ACC112 (cell line): ENCODE data around the gene NAV2.
"Not testable (repeated sequence)": the region's sequence is repeated elsewhere in the genome, so short reads cannot be mapped to it uniquely, and the experiment has no call there.

Experiments
- H2AFZ ChIP-seq: fragments of 200-600 bp; sonication (generic); one replicate; pipeline ENCODE4 v1.6.0; 2017; ENCODE audit warnings: antibody characterized with exemption, low read length; ENCODE audit not compliant: unreplicated experiment
- H3K27ac ChIP-seq: fragments of 200-600 bp; sonication (generic); 2 replicates; pipeline ENCODE4 v1.5.1; 2014; ENCODE audit warnings: low read depth, mild to moderate bottlenecking, antibody characterized with exemption, low read length, moderate library complexity
- H3K27me3 ChIP-seq: fragments of 200-600 bp; sonication (generic); 2 replicates; pipeline ENCODE4 v1.6.1; 2014; ENCODE audit warnings: mild to moderate bottlenecking, antibody characterized with exemption, low read length, moderate library complexity, mixed read lengths; ENCODE audit not compliant: insufficient read depth
- H3K36me3 ChIP-seq: fragments of 200-600 bp; sonication (generic); 2 replicates; pipeline ENCODE4 v1.6.1; 2016; ENCODE audit warnings: mild to moderate bottlenecking, antibody characterized with exemption, low read length, moderate library complexity, mixed read lengths; ENCODE audit not compliant: insufficient read depth
- H3K4me1 ChIP-seq: fragments of 200-600 bp; sonication (generic); one replicate; pipeline ENCODE4 v1.6.1; 2016; ENCODE audit warnings: low read length, mixed read lengths; ENCODE audit not compliant: insufficient read depth, unreplicated experiment, control insufficient read depth
- H3K4me3 ChIP-seq: fragments of 200-600 bp; sonication (generic); 2 replicates; pipeline ENCODE4 v1.5.1; 2014; ENCODE audit warnings: mild to moderate bottlenecking, low read depth, low read length
- H3K79me2 ChIP-seq: fragments of 200-600 bp; sonication (generic); one replicate; pipeline ENCODE4 v1.6.0; 2016; ENCODE audit warnings: low read length; ENCODE audit not compliant: control insufficient read depth, unreplicated experiment, insufficient read depth

NAV2 gene

DNA sequence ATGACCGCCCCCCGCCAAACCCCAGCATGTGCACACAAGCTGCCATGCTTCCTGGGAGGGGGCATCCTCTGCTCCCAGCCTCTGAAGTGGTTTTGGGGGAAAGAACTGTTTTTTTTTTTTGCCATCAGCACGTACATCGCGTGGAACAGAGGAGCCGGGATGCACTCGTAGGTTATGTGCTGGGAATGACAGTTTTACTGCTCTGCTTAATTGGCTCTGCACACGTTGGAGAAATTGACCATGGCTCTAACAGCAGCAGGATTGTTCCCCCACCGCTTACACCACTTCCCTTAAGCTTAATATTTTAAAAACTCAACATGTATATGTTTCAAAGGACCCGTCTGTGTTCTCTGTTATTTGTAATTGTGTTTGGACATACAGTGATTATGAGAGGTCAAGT, 175.2 kb downstream of the NAV2 start:
- Histone ChIP-seq H3K27ac (no peak overlapping the region), H3K27me3 (no peaks in the 10 kb centered on the region), H3K79me2 (peaks cover 13% of the 10 kb centered on the region), H3K36me3 (peaks cover 51% of the 10 kb centered on the region), H2AFZ (no peak overlapping the region), H3K4me1 (peaks cover 33% of the 10 kb centered on the region), H3K4me3 (no peak overlapping the region)

- Histone ChIP-seq H2AFZ (no peak overlapping the region), H3K27me3 (no peaks in the 10 kb centered on the region), H3K4me1 (peaks cover 33% of the 10 kb centered on the region), H3K4me3 (no peak overlapping the region), H3K79me2 (peaks cover 13% of the 10 kb centered on the region), H3K36me3 (peaks cover 48% of the 10 kb centered on the region), H3K27ac (peak overlapping the region; percentile 38)
These were observed 176.9 kb downstream of the NAV2 start for GRCh38 chr11:19889531-19889930.

DNA sequence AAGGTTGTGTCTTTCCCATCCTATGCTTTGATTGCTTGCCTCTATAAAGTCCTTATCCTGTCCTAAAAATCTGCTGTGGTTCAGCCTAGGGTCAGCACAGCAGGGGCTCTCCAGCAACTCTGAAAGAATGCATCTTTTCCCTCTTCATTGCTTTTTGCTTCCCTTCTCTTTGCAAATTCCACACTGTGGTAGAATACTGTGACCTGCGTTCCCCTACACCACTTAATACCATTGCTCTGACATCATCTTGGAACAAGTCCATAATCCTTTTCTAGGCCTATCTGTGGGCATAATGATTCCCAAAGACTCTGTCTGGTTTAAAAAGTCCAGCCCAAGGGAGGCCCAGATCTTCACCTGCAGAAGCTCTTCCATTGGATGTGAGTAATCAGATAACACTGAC, 177.7 kb downstream of the NAV2 start:
- H3K27ac ChIP-seq: peak overlapping the region; percentile 38; the same call in 1 of the 2 replicates
- H3K4me1 ChIP-seq: peaks cover 33% of the 10 kb centered on the region
- H3K79me2 ChIP-seq: peaks cover 13% of the 10 kb centered on the region
- no peak overlapping the region for H2AFZ ChIP-seq
- no peaks in the 10 kb centered on the region for H3K27me3 ChIP-seq
- H3K4me3 ChIP-seq: no peak overlapping the region
- peaks cover 44% of the 10 kb centered on the region for H3K36me3 ChIP-seq

GRCh38 chr11:19891022-19891421, 178.4 kb downstream of the NAV2 start:
- Histone ChIP-seq H3K4me3 (no peak overlapping the region), H3K4me1 (peaks cover 33% of the 10 kb centered on the region), H3K36me3 (peaks cover 49% of the 10 kb centered on the region), H2AFZ (no peak overlapping the region), H3K27me3 (no peaks in the 10 kb centered on the region), H3K79me2 (peaks cover 13% of the 10 kb centered on the region), H3K27ac (peak overlapping the region; percentile 29)

DNA sequence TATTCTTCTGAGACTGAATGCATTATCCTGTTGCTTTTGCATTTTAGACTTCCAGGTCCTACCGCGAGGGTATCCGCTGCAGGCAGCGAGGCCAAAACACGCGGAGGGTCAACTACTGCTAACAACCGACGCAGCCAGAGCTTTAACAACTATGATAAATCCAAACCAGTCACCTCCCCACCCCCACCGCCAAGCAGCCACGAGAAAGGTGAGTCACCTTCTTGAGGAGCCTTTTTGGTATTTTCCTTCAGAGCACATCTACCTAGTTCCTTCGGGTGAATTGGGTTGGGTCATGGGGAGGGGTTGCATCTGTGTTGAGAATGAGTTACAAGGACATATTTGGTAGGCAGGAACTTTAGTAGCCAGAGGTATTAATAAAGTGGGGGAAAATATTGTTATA, 179.8 kb downstream of the NAV2 start:
- peaks cover 54% of the 10 kb centered on the region for H3K36me3 ChIP-seq
- no peak overlapping the region for H3K4me3 ChIP-seq
- no peak overlapping the region for H2AFZ ChIP-seq
- peaks cover 33% of the 10 kb centered on the region for H3K4me1 ChIP-seq
- no peak overlapping the region for H3K27ac ChIP-seq
- H3K27me3 ChIP-seq: no peaks in the 10 kb centered on the region
- peaks cover 11% of the 10 kb centered on the region for H3K79me2 ChIP-seq

- no peak overlapping the region for H3K4me3 ChIP-seq
These were observed 180.2 kb downstream of the NAV2 start for GRCh38 chr11:19892876-19893275.

GRCh38 chr11:19894404-19894803, 181.8 kb downstream of the NAV2 start:
- Histone ChIP-seq H3K27me3 (no peaks in the 10 kb centered on the region), H3K36me3 (peaks cover 65% of the 10 kb centered on the region), H2AFZ (no peak overlapping the region), H3K27ac (no peak overlapping the region), H3K4me1 (peaks cover 22% of the 10 kb centered on the region), H3K79me2 (peaks cover 11% of the 10 kb centered on the region), H3K4me3 (no peak overlapping the region)

More at GRCh38 chr11:19892876-19893275, 180.2 kb downstream of the NAV2 start:
- peaks cover 33% of the 10 kb centered on the region for H3K4me1 ChIP-seq
- H3K36me3 ChIP-seq: peaks cover 56% of the 10 kb centered on the region
- H3K27ac ChIP-seq: no peak overlapping the region
- no peaks in the 10 kb centered on the region for H3K27me3 ChIP-seq
- no peak overlapping the region for H2AFZ ChIP-seq
- peaks cover 11% of the 10 kb centered on the region for H3K79me2 ChIP-seq

DNA sequence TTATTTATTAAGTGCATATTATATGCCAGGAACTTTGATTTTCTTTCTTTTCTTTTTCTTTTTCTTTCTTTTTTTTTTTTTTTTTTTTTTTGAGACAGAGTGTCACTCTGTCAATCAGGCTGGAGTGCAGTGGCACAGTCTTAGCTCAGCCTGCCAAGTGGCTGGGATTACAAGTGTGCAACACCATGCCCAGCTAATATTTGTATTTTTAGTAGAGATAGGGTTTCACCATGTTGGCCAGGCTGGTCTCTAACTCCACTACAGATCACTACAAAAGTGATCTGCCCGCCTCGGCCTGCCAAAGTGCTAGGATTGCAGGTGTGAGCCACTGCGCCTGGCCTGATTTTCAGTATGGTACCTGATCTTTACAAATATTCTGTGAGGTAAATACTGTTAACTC, 182.4 kb downstream of the NAV2 start:
- H3K36me3 ChIP-seq: peaks cover 69% of the 10 kb centered on the region
- H3K79me2 ChIP-seq: peaks cover 12% of the 10 kb centered on the region
- H3K27me3 ChIP-seq, H3K4me3 ChIP-seq, H2AFZ ChIP-seq, H3K27ac ChIP-seq: not testable (repeated sequence)
- peaks cover 16% of the 10 kb centered on the region for H3K4me1 ChIP-seq

DNA sequence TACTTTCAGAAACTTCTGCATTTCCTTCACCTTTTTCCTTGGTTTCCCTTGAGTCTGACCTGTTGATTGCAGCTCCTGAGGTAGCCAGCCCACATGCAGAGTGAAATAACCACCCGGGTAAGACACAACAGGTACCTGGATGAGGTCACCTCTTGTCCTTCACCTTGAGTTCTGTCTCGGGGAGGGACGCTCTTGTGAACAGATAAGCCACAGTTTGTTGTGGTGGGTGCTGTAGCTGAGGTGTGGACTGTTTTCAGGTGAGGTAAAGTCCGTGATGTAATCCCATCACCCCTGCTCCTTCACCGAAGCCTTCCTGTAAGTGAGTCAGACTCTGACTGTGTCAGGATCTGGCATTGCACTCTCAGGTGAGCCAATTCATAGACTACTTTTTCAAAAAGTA, 183.1 kb downstream of the NAV2 start:
- no peak overlapping the region for H3K27ac ChIP-seq
- peaks cover 8% of the 10 kb centered on the region for H3K4me1 ChIP-seq
- H3K36me3 ChIP-seq: peaks cover 65% of the 10 kb centered on the region
- no peaks in the 10 kb centered on the region for H3K27me3 ChIP-seq
- H3K79me2 ChIP-seq: peaks cover 13% of the 10 kb centered on the region
- H3K4me3 ChIP-seq: no peak overlapping the region
- H2AFZ ChIP-seq: no peak overlapping the region

- no peak overlapping the region for H3K4me3 ChIP-seq
- no peak overlapping the region for H3K27ac ChIP-seq
- no peaks in the 10 kb centered on the region for H3K4me1 ChIP-seq
- no peaks in the 10 kb centered on the region for H3K27me3 ChIP-seq
- H2AFZ ChIP-seq: no peak overlapping the region
- peaks cover 46% of the 10 kb centered on the region for H3K36me3 ChIP-seq
- H3K79me2 ChIP-seq: peaks cover 20% of the 10 kb centered on the region
These were observed 191.0 kb downstream of the NAV2 start for GRCh38 chr11:19903620-19904069.

DNA sequence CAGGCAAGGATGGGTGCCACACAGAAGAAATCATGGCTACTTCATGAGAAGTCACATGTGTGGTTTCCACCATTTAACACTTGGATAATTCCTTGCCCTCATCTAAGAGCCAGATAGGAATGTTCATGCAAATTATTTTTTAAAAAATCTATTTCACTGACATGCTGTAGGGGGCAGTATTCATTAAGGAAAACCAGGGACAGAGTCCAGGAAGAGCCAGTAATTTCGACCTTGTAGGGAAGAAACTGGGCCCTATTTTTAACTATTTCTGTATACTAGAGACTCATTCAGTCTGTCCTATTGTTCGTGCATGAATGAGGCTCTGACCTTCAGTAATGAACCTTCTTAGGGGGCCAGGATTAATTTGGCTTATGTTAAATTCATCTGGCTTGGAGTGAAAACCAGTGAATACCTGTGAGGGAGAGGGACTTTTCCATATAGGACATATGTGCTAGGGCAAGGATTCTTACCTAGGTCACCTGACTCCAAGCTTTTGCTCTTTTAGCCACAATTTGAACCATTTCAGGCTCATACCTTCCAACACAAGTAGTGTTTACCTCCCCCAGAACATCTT, 192.7 kb downstream of the NAV2 start:
- no peak overlapping the region for H2AFZ ChIP-seq
- no peaks in the 10 kb centered on the region for H3K4me1 ChIP-seq
- peaks cover 38% of the 10 kb centered on the region for H3K36me3 ChIP-seq
- H3K4me3 ChIP-seq: no peak overlapping the region
- H3K79me2 ChIP-seq: peaks cover 26% of the 10 kb centered on the region
- no peak overlapping the region for H3K27ac ChIP-seq
- H3K27me3 ChIP-seq: no peaks in the 10 kb centered on the region
